Measurements from ENCODE around the gene STK10.

STK10 gene

DNA sequence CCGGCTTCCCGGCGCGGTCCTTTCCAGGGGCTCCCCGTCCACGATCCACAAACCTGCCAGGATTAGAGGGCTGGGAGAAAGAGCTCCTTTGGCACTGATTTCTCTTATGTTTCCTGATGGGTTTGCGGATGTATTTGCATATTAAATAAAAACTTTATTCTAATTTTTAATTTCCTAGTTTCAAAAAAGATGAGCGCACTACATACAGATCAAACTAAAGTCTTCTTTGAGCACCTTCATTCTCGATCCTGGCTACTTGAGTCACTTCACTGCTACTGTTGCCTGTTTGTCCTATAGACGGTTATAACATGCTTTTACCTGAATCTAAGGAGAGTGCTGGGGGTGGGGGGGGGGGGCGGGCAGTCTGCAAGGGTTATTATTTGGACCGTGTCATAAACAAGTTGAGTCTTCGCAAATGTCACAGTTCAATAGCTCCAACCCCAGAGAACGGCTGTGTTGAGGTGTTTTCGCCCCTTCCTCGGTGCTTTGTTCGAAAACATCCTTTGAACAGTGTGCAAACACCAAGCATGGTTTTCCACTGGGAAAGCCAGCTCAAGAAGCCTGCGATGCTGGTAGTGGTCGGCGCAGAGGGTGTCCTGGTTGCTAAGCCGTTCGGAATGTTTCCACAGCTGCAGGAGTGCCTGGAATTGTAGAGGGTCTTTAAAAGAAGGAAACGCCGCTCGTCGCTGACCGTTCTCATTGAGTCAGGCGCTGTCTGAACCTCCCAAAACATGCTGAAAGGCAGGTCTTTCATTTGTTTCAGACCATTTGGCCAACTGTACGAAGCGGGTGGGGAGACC is 1.1 kb upstream of the STK10 start:
- no peak for DNase-seq

DNA sequence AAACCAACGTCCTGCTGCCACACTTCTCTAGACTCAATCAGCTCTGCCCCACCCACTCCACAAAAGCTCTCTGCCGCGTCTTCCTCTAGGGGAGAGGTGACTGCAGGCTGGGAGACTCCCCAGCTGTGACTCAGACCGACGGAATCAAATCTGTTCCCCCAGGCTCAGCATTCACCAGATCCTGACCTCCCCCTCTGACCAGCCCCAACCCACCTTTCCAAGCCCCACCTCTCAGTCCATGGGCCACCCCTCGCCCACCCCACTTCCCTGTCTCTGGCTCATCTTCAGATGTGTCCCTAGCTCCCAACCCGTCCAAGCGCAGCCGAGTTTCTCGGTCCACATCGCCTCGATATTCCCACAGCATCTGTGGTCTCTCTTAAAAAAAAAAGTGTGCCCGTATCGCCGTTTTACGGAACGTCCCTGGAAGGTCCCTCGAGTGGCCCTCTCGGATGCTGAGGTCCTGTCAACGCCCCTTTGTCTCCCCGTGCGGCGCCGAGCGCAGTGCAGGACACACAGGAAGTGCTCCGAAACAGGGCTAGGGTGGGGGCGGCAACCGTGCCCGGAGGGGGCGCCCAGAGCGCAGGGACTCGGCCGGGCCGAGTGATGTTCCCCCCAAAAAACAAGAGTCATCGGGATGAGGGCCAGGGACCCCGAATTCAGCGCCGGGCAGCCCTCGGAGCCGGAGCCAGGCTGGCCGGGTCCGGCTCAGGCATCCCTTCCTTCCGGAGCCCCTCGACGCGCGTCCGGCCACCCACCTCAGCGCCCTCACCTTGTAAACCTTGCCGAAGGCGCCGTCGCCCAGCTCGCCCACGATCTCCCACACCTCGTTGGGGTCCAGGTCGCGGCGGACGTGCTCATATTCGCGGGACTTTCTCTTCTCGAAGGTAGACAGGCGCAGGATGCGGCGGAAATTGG is 649 bp downstream of the STK10 start:
- DNase-seq, result peak; percentile 79

DNA sequence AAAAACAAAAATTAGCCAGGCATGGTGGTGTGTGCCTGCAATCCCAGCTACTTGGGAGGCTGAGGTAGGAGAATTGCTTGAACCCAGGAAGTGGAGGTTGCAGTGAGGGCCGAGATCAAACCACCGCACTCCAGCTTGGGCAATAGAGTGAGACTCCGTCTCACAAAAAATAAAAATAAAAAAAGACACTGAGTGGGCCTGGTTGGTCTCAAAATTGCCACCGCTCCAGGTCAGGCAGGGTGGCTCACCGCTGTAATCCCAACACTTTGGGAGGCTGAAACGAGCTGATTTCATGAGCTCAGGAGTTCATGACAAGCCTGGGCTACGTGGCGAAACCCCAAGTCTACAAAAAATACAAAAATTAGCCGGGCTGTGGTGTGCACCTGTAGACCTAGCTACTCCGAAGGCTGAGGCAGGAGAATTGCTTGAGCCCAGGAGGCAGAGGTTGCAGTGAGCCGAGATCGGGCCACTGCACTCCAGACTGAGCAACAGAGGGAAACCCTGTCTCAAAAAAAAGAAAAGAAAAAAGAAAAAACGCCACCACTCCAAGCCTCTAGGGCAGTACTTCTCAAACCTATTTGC is 1.8 kb downstream of the STK10 start:
- DNase-seq, result no peak

DNA sequence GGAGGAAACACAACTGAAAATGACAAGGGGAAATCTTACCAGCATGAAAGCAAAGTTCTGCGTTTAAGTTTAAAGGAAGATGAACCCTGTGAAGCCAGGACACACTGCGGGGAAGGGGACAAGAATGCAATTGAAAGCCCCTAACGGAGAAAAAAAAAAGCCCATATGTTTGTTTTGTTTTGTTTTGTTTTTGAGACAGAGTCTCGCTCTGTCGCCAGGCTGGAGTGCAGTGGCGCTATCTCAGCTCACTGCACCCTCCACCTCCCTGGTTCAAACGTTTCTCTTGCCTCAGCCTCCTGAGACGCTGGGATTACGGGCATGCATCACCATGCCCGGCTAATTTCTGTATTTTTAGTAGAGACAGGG is 2.9 kb downstream of the STK10 start:
- no peak for DNase-seq

DNA sequence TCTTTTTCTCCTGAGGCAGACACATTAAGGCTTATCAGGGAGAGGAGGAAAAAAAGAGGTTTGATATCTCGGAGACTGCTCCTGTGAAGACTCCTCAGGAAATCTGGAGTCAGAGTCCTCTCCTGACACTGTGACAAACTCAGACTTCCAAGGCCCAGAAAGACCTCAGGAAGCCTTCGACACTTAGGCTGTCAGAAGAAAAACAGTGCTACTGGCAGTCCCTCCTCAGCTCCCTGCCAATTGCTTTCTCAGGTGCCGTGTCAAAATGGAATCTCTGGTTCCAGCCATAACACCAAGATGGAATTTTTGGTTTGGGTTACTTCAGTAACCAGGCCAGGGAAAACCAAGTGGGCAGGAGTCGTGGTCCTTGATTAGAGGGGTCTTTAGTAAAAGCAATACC is 4.1 kb downstream of the STK10 start:
- DNase-seq, result no peak

DNA sequence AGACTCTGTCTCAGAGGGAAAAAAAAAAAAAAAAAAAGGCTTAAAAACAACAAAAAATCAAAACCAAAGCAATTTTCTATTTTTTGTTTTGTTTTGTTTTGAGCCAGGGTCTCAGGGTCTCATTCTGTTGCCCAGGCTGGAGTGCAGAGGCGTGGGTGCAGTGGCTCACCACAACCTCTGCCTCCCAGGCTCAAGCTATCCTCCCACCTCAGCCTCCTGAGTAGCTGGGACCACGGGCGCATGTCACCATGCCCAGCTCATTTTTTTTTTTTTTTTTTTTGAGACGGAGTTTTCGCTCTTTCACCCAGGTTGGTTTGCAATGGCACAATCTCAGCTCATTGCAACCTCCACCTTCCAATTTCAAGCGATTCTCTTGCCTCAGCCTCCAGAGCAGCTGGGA is 5.7 kb downstream of the STK10 start:
- no peak for DNase-seq

DNA sequence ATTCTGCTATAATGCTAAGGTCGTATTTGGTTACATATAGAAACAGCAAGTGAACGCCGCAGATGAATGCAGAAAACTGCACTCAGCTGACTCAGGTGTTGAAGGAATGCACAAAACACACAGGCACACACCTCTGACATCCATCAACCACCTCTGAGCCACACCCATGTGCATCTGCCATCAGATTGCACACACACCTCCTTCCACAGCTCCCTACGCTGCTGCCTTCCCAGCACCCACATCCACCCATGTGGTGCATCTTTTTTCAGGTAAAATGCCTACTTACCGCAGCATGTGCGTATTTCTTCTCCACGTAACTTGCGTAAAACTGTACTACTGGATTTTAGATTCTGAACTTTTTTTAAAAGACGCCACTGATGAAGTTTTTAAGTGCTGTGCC is 7.1 kb downstream of the STK10 start:
- no peak for DNase-seq

DNA sequence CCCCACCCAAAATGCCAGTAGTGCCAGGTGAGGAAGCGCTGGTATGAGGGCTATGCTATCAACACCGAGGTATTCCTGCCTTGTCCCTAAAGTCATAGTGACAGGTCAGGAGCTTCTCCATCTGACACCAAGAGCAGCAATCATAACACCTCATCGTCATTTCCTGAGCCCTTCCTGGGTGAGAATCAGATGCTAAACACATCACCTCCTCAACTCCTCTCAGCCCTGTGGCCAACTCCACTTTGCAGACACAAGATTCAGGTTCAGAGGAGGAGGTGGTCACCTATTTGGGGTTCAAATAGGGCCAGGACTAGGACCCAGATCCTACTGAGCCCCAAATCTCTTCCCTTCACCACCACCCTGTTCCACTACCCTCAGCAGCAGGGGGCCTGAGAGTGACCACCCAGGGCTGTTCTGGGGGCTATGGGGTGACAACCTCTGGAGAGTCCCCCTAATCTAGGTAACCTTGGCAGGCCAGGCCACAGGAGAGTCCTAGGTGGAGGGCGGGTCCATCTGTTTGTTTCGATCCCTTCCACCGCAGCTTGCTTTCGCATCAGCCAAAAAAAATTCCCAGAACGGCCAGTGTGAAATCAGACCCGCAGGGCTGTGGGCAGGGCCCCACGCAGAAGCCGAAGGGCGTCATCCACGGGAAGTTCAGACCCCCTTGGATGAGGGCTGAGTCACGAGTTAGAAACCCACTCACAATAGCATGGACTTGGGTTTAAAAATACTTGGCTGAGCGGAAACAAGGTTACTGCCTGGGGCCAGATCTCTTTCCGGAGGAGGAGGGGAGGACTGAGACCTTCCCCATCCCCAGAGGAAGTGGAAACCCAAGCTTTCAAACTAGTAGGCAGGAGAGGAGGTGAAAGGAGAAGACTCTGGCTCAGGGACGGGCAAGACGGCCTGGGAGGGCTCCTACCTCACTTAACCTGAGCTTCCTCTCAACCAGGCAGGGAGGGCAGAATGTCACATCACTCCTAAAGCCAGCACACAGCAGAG is 8.7 kb downstream of the STK10 start:
- peak; percentile 57 for DNase-seq

DNA sequence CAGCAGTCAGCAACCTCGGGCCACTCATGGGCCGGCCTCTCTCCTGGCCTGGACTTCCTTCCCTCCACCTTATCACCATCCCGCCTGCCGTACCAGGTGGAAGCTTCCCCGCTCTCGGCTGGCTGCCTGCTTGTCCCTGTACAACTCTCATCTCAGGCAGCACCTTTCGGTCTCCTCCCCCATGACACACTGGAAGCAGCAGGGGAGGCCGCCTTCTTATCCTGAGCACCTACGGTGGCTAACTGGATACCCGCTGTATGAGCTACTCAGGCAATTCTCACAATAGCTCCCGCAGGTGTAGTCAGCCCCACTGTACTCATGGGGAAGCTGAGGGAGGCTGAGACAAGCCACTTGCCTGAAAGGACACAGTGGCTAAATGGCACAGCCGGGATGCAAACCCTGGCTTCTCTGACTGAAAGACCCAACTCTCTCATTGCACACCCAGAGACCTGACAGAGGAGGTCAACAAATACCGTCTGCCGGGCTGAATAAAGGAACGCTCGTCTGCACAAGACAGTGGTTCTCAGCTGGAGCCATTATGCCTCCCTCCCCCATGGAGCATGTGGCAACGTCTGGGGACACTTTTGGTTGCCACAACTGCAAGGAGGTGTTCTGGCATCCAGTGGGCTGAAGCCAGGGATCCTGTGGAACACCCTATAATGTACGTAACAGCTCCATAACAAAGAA is 9.6 kb downstream of the STK10 start:
- DNase-seq, result peak; percentile 48

DNA sequence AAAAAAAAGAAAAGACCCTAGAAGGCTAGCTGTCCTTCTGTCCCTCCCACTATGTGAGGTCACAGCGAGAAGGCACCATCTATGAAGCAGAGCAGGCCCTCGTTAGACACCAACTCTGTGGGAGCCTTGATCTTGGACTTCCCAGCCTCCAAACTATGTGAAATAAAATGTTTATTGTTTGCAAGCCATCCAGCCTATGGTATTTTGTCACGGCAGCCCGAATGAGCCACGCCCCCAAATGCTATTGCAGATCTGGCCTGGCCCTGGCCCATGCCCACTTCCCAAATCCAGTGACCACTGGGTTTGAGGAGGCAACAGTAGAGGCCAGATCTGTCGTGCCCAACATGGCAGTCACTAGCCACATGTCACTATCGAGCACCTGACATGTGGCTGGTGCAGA is 10.8 kb downstream of the STK10 start:
- no peak for DNase-seq

DNA sequence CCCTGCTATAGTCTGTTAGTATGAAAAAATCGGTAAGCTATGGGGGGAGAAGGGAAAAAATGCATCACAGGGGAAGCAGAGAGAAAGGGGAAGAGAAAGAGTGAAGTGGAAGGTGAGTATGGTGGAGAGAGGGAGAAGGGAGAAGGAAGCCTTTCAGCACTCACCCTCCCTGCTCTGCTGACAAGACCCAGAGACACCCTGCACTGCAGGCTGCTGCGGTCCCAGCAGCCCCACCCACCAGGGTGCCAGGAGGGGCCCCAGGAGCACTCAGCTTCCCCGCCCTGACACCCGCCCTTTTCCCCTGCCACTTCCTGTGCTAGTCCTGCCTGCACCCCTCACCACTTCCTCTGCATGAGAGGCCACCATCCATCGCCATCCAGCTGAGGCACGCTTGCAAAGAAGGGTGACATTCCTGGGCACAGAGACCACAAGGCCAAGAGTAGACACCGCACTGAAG is 12.7 kb downstream of the STK10 start:
- DNase-seq, result peak; percentile 93

DNA sequence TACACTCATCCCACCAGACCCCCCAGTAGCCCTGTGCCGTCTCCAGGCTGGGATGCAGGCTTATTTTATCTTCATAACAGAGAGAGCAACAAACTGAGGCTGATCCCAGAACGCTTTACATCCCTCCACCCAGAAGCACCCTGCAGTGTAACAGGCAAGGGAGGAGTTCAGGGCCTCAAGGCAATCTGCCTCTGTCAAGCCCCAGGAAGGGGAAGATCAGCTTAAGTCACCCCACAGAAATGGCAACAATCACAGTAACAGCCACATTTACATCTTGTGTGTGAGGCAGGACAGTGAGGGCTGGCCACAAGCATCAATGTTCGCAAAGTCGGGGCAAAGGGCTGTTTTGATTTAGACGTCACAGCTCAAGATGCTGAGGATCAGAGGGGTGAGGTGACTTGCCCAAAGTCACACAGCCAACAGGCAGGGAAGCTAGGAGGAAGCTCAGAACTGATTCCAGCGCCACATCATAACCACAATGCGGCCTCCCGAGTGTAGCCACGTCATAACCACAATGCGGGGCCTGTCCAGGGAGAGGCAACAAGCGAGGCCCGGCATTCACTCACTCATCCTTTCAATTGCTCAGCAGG is 14.4 kb downstream of the STK10 start:
- peak; percentile 89 for DNase-seq

DNA sequence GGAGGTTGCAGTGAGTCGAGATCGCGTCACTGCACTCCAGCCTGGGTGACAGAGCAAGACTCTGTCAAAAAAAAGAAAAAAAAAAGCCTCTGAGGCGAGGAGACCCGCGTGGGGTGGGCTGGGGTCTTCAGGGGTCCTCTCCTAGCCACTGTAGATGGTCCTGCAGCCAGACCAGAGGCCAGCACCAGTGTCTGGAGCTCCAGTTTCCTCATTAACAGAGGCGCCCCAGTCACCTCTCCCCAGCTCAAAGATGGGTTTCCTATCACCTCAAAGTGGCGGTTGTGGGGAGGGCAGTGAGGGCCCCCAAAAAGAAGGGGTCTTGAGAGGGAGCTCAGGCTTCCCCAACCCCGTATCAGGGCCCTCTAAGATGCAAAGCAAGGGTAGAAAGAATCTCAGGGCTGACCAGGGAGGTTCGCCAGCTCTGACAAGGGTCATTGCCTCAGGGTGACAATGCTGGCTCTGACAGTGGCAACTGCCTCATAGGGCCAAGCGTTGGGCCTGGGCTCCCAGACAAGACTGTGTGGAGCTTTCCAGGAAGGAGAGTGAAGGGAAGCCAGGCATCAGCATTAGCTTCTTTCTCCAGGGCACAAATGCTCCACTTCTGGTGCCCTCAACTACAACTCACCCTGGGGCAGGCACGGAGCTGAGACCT is 15.0 kb downstream of the STK10 start:
- DNase-seq, result no peak

DNA sequence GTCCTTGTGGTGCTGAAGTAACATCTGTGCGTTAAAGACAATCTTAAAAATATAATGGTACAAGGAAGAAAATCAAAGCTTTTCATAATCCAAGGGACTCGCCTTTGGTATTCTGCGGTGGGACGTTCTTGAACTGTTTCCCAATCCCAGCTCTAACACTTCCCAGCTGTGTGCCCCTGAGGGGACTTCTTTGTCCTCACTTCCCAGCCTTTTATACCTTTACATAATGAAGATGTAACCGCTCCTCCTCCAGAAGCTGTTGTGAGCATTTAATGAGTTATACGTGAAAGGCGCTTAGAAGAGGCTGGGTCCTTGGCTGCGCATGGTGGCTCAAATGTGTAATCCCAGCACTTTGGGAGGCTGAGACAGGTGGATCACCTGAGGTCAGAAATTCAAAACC is 16.9 kb downstream of the STK10 start:
- no peak for DNase-seq

DNA sequence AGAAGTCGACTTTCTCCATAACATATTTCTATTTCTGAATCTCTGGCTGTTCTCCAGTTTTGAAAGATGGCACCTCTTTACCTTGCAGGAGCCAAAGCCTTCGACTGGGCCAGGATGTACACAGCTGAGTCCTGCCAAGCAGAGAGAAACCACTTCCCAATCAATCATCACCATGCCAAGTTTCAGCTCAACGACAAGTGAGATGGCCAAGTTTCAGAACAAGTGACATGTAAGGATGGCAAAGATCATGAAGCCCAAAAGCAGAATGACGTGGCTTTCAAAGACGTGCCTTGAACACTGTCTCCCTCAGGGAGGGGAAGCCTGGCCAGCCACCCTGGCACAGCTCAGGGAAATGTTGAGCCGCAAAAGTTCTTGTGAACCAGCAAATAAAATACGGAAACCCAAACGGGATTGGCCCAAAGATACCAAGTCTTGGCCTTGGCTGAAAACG is 17.7 kb downstream of the STK10 start:
- DNase-seq, result no peak

DNA sequence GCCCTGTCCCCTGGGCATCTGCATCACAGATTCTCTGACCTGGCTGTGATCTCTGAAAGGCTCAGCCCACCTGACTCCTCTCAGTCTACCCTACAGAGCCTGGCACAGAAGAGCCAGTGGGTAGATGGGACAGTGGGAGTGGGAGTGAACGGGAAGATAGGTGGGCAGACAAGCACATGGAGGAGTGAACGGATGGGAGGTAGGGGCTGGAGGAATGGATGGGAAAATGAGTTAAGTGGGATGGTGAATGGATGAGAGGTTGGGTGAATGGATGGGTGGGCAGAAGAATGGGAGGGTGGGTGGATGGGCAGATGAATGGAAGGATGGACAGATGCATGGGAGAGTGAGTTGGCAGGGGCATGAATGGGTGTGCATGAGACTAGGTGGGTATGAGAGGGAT is 18.8 kb downstream of the STK10 start:
- DNase-seq, result no peak

DNA sequence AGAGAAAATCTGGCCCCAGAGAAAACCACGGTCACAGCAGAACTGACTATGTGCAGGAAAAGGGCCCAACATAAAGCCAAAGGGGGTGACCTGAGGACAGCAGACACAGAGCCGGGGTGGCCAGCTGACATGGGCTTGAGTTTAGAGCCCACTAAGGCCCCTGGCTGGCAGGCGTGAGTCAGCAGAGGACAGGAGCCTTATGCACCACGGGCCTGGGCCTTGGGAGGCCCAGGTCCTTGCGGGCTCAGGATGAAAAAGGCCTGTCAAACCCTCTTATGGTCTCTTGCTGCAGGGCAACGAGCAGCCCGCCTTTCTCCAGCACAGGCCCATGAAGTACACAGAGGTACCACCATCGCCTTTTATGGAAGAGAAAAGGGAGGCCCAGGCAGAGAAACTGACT is 19.7 kb downstream of the STK10 start:
- no peak for DNase-seq

DNA sequence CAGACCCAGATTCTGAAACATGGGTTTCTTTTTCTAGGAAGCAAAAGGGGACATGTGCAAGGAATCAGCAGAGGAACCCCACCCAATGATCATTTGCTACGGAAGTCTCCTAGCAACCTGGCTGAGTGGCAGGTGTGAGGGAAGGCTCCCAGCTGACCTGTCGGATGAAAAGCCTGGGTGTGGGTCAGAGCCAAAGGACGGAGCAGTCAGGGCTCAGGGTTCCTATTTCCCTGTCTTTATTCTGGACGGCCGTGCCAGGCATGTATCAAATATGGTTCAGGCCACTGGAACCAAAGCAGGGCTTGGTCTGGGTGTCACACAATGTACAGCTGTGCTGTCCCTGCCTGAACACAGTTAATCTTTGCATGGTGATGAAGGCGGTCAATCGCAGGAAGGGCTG is 20.1 kb downstream of the STK10 start:
- DNase-seq, result no peak

DNA sequence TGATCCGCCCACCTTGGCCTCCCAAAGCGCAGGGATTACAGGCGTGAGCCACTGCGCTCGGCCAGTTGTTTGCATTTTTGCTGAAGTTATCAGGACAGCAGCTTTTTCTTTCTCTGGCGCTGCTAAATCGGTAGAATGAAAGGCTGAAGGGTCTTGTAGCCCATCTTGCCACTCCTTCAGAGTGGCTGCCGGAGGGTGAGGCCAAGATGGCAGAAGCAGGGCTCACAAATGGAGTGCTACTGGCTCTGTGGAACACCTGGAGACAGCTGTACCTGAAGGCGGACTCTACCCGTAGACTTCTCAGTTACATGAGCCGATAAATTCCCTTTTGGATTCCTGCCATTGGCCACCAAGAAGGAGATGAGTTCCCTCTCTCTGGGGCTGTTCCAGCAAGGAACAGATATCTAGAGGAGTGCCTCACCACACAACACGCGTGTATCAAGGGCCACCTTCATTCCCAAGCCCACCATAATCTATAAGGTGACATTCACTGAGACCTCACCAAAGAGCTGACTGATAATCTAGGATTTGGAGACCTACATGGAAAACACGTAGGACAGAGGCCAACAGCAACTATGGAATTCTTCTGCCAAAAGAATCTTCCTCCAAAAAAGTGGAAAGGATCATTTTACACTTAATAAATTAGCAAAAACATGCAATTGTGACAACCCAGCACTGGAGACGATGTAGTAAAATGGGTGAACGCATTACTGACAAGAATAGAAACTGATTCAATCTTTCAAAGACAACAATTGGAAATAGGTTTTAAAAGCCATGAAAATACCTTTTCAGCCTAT is 21.8 kb downstream of the STK10 start:
- no peak for DNase-seq

DNA sequence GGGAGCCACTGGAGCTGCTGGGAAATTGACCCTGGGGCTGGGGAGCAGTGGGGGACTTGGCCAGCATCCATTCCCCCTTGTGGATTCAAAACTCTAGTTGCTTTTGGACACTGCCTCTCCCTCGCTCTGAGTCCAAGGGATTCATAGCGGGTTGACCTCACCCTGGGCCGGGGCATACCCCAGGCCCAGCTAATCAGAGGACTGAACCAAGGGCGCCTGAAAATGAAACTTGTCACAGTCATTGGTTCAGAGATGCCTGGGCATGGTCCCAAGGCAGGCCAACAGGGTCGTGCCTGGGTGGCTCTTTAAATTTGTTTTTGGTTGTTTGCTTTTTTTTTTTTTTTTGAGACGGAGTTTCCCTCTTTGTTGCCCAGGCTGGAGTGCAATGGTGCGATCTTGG is 22.6 kb downstream of the STK10 start:
- DNase-seq, result no peak

Measured in activated CD4-positive, alpha-beta T cell treated with anti-CD3 and anti-CD28 coated beads for 48 hours (primary cell).